Mesangial cell (primary cell): ENCODE results near the gene COQ6. TPM values are rescaled to one million over a fixed set of nuclear protein-coding genes. Genes with fewer than 3 reads are reported as not detected.

Experiments
- total RNA-seq: library from RNA; depleted of rRNA; stranded (reverse); fragments of >200 nt; gene quantifications from 2 replicates; pipeline ENCODE4 v1.2.3, GENCODE V29; 2015

Gene COQ6
- 24.2 and 29.8 TPM in 2 replicates for total RNA-seq

DNA sequence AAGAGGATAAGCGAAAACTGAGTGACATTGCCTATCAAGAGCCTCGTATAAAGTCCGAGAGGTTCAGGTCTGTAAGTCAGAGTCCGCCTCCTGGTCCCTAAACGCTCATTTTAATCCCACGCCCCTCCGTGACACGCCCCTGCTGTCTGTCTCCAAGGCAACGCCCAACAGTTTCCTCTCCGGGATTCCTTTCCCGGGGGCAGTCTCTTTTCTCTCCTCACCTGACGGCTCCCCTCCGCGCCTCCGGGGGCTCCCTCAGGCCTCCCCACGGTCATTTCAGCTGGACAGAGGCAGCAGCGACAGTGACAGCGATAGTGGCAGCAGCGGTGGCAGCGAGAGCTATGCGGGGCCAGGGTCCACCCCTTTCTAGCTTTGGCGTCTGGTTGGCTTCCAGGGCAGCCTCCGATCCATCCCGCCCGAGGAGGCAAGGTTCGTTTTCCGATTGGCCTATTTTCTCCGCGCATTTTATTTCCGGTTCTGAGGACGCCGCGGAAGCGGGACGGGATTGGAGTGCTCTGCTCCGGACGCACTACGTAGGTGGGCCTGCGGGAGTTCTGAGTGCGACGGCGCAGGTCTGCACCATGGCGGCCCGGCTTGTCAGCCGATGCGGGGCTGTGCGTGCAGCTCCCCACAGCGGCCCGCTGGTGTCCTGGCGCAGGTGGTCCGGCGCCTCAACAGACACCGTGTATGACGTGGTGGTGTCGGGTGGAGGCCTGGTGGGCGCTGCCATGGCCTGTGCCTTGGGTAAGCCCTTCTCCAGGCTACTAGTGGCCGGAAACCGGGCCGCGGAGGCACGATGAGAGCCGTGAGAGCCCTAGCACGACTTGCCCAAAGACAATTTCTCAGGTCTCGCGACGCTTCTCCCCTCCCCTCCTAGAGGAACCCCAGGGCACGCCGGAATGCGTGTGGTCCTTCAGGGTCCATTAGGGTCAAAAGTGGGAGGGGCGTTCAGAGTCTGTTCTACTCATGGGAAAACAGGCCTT is at the start of gene COQ6, which contains the start of gene FAM161B:
Gene COQ6, plus strand, starts transcription at position 551 of the 983 bp plus-strand sequence. Its CDS starts 31 bp downstream, at position 582.
Gene FAM161B, minus strand, starts transcription at position 343 of the 983 bp plus-strand sequence. Its CDS starts 68 bp downstream, at position 275.

Other genes with a start within 250 kb of the COQ6 start
- 27.1 and 38.4 TPM in 2 replicates for gene PNMA1, start 235.9 kb upstream of the COQ6 start, total RNA-seq
- gene PTGR2, start 98.5 kb upstream of the COQ6 start, total RNA-seq = 3.9 and 4.7 TPM in 2 replicates
- 29.7 and 38.6 TPM in 2 replicates for gene ZNF410, start 63.4 kb upstream of the COQ6 start, total RNA-seq
- 0.81 and 2.7 TPM in 2 replicates for gene FAM161B, start 208 bp upstream of the COQ6 start, total RNA-seq
- gene ENTPD5, start 69.0 kb downstream of the COQ6 start, total RNA-seq = 6.5 and 8.0 TPM in 2 replicates
- gene BBOF1, start 69.0 kb downstream of the COQ6 start, total RNA-seq = 2.3 TPM in 2 replicates
- gene ALDH6A1, start 134.2 kb downstream of the COQ6 start, total RNA-seq = 4.1 and 10.5 TPM in 2 replicates
- 3.5 and 6.2 TPM in 2 replicates for gene LIN52, start 134.7 kb downstream of the COQ6 start, total RNA-seq